ENCODE results near the gene WDR77.

The WDR77 gene

DNA sequence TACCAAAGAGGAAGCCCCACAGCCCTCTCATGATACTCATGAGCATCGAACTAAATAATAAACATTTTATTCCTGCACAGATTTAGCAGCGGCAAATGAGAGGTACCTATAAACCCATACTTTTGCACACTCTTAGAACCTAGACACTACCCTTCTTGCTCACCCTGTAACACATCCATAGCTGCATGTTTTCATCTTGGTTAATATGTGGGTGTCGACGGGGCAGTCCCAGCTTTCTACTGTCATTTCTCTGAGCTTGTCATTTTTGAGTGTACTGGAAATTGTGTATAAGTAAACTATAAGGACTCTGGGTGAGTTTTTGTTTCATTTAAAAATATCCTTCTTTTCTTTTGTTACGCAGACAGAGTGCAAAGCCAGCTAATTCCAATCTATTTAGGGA lies 47.0 kb downstream of the WDR77 start:
- TF ChIP-seq, protein P1, sequence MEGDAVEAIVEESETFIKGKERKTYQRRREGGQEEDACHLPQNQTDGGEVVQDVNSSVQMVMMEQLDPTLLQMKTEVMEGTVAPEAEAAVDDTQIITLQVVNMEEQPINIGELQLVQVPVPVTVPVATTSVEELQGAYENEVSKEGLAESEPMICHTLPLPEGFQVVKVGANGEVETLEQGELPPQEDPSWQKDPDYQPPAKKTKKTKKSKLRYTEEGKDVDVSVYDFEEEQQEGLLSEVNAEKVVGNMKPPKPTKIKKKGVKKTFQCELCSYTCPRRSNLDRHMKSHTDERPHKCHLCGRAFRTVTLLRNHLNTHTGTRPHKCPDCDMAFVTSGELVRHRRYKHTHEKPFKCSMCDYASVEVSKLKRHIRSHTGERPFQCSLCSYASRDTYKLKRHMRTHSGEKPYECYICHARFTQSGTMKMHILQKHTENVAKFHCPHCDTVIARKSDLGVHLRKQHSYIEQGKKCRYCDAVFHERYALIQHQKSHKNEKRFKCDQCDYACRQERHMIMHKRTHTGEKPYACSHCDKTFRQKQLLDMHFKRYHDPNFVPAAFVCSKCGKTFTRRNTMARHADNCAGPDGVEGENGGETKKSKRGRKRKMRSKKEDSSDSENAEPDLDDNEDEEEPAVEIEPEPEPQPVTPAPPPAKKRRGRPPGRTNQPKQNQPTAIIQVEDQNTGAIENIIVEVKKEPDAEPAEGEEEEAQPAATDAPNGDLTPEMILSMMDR (conservative IDR thresholded peaks at IDR 0.05; ENCODE audit: low read length), result no peak
- DNase-seq (ENCODE audit: low read depth), result no peak
- H3K4me3 ChIP-seq (ENCODE audit: low read length), result no peak overlapping the region

DNA sequence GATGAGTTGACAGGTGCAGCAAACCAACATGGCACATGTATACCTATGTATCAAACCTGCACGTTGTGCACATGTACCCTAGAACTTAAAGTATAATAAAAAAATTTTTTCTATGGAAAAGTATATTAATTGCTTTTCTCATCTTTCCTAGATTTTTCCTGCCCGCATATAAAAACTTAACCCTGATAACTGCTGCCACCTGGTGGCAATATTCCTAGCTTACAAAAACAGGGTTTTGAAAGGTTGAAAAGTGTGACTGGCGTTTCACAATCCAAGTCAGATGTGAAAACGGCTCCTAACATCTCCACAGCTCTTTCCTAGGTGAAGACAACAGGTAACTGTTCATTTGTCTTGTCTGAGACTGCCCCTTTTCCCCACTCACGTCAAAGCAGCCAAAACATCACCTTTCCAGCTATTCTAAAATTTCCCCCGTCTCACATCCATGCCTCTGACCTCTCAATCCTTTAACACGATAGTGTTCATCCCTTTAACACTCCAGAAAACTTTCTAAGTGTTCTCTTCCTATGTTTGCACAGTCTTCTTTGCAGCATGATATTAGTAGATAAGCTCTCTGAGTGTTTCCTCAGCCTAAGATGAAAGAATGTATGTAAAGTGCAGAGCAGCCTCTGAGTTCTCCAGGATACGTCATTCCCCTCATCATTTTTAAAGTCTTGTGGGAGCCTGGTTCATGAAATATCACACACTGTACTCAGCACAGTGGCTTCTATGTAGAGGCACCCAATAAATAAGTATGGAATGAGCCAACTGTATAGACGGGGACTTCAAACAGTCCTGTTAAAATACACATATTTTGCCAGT lies 49.1 kb downstream of the WDR77 start:
- peak; percentile 46 for DNase-seq (ENCODE audit: low read depth)
- H3K4me3 ChIP-seq (ENCODE audit: low read length), result no peak overlapping the region
- TF ChIP-seq, protein P1 (conservative IDR thresholded peaks at IDR 0.05; ENCODE audit: low read length), result peak; percentile 74

DNA sequence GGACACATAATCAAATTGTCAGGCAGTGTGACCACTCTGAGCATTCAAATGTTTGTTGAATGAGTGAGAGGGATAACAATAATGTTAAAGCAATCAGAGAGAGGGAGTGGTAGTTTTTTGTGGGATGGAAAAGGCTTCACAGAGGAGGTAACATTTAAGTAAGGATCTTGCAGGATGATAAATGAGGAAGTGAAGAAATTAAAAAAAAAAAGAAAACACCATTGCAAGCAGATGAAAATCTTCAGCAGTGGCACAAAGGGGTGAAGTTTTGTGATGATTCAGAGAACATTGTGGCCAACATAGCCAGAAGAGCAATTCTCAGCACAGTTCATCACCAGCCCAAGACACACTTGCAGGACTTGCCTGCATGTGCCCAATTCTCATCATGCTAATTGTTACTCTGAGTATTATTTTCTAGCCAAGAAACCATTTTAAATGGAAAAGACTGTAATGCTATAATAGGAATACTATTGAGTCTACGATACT lies 56.6 kb downstream of the WDR77 start:
- DNase-seq (ENCODE audit: low read depth), result no peak
- TF ChIP-seq, protein P1 (conservative IDR thresholded peaks at IDR 0.05; ENCODE audit: low read length), result no peak
- no peak overlapping the region for H3K4me3 ChIP-seq (ENCODE audit: low read length)

DNA sequence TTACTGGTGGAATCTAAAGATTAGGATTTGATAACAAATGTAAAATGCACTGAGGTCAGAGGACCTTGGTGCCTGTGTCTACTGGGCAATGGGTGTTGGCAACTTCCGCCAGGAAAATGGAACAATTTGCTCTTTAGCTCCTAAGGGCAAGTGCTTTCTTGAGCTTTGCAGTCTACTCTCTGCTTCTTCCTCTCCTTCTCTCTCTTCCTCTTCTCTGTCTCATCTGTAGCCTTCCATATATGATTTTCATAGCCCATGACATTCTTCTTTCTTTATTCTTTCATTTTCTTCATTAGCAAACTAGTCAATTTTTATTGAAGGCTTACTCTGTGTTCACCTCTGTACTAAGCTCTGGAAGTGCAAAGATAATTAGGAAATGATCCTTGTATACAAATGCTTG lies 57.0 kb downstream of the WDR77 start:
- no peak for DNase-seq (ENCODE audit: low read depth)
- TF ChIP-seq, protein P1 (conservative IDR thresholded peaks at IDR 0.05; ENCODE audit: low read length), result no peak

More for the DNA sequence above, 57.0 kb downstream of the WDR77 start:
- H3K4me3 ChIP-seq (ENCODE audit: low read length), result no peak overlapping the region

Measured in AG10803 (cell line).